MCF 10A (cell line): ENCODE data around the gene LILRA2. TPM values are rescaled to one million over a fixed set of nuclear protein-coding genes. Genes with fewer than 3 reads are reported as not detected.

Experiments used
- BruUV-seq: library from RNA; stranded (reverse); fragments of 400-500 nt; replicated peaks from 2 replicates; lab custom pipeline; 2021; lab: Mats Ljungman, UMichigan
- CTCF ChIA-PET: fragments of 300-600 bp; sonication (Branson Sonifier 250); formaldehyde crosslinking; extraction: SDS; loops from one replicate; lab custom pipeline; 2021; ENCODE audit warnings: antibody characterized with exemption, inconsistent platforms; lab: Yijun Ruan, JAX
- POLR2A ChIA-PET: fragments of 300-600, 350-650 bp; sonication (Branson Sonifier 250); formaldehyde crosslinking; extraction: SDS; loops from one replicate; lab custom pipeline; 2020; ENCODE audit warnings: antibody characterized with exemption, inconsistent platforms; lab: Yijun Ruan, JAX
- DNase-seq: peaks from one replicate; pipeline ENCODE4 v3.0.0-alpha.2; 2018; ENCODE audit not compliant: unreplicated experiment
- H3K27ac Mint-ChIP-seq: one replicate; pipeline ENCODE4 v1.8.0; 2022; ENCODE audit warnings: mild to moderate bottlenecking, low read depth, mixed read lengths; ENCODE audit not compliant: unreplicated experiment
- H3K27me3 Mint-ChIP-seq: one replicate; pipeline ENCODE4 v1.8.0; 2022; ENCODE audit warnings: mixed read lengths; ENCODE audit not compliant: insufficient read depth, unreplicated experiment
- H3K36me3 Mint-ChIP-seq: one replicate; pipeline ENCODE4 v1.8.0; 2022; ENCODE audit warnings: mild to moderate bottlenecking, moderate library complexity, mixed read lengths; ENCODE audit not compliant: insufficient read depth, unreplicated experiment
- H3K4me1 Mint-ChIP-seq: one replicate; pipeline ENCODE4 v1.8.0; 2022; ENCODE audit warnings: mixed read lengths; ENCODE audit not compliant: insufficient read depth, unreplicated experiment
- H3K4me3 Mint-ChIP-seq: one replicate; pipeline ENCODE4 v1.8.0; 2022; ENCODE audit warnings: mild to moderate bottlenecking, moderate library complexity, mixed read lengths; ENCODE audit not compliant: unreplicated experiment
- H3K9me3 Mint-ChIP-seq: one replicate; pipeline ENCODE4 v1.8.0; 2022; ENCODE audit warnings: mixed read lengths; ENCODE audit not compliant: unreplicated experiment
- intact Hi-C: fragments of 100-400 bp; cut with micrococcal nuclease; formaldehyde crosslinking; loops from 2 replicates; pipeline ENCODE4 v1.14.1; 2022
- total RNA-seq: library from RNA; stranded (reverse); gene quantifications from 2 replicates; pipeline ENCODE4 v1.2.3, GENCODE V29; 2022
- TF ChIP-seq, protein P1 (sequence below): fragments of 200-600 bp; IDR thresholded peaks from one replicate; pipeline ENCODE4 v1.8.0; 2022; ENCODE audit warnings: antibody characterized with exemption, mild to moderate bottlenecking; ENCODE audit not compliant: unreplicated experiment

LILRA2 gene
- total RNA-seq, 1 experiment from 2014 or later = not detected

DNA sequence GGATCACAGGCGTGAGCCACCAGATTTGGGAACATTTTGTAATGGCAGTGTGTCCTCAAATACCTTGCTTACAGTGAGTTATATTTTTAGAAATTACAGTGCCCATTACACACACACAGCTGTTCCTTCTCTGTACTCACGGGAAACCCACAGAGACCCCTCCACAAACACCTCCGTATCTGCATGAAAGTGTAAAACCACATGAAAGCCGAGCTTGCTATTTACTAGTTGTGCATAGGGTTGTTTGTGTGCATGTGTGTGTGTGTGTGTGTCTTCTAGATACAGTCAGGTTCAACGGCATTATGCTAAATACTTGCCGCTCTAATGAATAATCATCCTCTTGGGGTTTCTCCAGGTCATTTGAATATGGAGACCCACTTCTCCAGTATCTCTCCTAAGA lies 22.3 kb upstream of the LILRA2 start:
- intact Hi-C loops = no loop called here
- no TSS peak for BruUV-seq
- no peaks in the 10 kb centered on the region for H3K4me1 Mint-ChIP-seq
- H3K27ac Mint-ChIP-seq = no peak overlapping the region
- no peaks in the 10 kb centered on the region for H3K27me3 Mint-ChIP-seq
- CTCF ChIA-PET = interaction anchor here (0.7 kb wide), 1 partner anchor 106 kb away, joined by 3 read pairs; no protein-coding TSS in a partner anchor
- TF ChIP-seq, protein P1, sequence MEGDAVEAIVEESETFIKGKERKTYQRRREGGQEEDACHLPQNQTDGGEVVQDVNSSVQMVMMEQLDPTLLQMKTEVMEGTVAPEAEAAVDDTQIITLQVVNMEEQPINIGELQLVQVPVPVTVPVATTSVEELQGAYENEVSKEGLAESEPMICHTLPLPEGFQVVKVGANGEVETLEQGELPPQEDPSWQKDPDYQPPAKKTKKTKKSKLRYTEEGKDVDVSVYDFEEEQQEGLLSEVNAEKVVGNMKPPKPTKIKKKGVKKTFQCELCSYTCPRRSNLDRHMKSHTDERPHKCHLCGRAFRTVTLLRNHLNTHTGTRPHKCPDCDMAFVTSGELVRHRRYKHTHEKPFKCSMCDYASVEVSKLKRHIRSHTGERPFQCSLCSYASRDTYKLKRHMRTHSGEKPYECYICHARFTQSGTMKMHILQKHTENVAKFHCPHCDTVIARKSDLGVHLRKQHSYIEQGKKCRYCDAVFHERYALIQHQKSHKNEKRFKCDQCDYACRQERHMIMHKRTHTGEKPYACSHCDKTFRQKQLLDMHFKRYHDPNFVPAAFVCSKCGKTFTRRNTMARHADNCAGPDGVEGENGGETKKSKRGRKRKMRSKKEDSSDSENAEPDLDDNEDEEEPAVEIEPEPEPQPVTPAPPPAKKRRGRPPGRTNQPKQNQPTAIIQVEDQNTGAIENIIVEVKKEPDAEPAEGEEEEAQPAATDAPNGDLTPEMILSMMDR = no peak
- no peaks in the 10 kb centered on the region for H3K36me3 Mint-ChIP-seq
- POLR2A ChIA-PET = no interaction called here
- no peak for DNase-seq
- peaks cover 12% of the 10 kb centered on the region for H3K9me3 Mint-ChIP-seq
- no peak overlapping the region for H3K4me3 Mint-ChIP-seq

DNA sequence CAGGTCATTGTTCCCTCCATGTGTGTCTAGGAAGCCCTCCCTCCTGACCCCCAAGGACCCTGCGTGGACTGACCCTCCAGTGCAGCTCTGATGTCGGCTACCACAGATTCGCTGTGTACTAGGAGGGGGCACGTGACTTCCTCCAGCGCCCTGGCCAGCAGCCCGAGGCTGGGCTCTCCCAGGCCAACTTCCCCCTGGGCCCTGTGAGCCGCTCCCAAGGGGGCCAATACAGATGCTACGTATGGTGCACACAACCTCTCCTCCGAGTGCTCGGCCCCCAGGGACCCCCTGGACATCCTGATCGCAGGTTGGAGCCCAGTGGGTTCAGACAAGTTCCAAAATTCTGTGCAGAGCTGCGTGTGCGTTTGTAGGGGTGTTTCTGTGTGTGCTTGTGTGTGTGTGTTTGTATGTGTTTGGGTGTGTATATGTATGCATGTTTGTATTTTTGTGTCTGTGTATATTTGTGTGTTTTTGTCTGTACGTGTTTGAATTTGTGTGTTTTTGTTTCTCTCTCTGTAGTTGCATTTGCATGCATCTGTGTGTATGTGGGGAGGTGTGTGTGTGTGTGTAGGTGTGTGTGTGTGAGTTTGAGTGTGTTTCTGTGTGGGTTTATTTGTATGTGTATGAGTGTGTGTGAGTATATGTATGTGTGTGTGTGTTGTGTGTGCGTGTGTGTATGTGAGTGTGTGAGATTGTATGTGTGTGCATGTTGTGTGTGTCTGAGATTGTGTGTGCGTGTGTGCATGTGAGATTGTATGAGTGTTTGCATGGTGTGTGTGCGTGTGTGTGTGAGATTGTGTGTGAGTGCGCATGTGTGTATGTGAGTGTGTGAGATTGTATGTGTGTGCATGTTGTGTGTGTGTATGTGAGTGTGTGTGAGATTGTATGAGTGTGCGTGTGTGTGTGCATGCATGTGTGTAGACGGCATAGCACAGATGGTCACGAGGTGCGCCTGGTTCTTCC lies 21.4 kb upstream of the LILRA2 start:
- ChIA-PET CTCF (interaction anchor here (0.7 kb wide), 1 partner anchor 105 kb away, joined by 3 read pairs; no protein-coding TSS in a partner anchor), POLR2A (no interaction called here)
- Mint-ChIP-seq H3K4me1 (no peaks in the 10 kb centered on the region), H3K27ac (no peak overlapping the region), H3K9me3 (peaks cover 10% of the 10 kb centered on the region), H3K27me3 (no peaks in the 10 kb centered on the region), H3K4me3 (no peak overlapping the region), H3K36me3 (no peaks in the 10 kb centered on the region)
- DNase-seq = no peak
- intact Hi-C loops = no loop called here
- TF ChIP-seq, protein P1 = no peak
- BruUV-seq = no TSS peak

DNA sequence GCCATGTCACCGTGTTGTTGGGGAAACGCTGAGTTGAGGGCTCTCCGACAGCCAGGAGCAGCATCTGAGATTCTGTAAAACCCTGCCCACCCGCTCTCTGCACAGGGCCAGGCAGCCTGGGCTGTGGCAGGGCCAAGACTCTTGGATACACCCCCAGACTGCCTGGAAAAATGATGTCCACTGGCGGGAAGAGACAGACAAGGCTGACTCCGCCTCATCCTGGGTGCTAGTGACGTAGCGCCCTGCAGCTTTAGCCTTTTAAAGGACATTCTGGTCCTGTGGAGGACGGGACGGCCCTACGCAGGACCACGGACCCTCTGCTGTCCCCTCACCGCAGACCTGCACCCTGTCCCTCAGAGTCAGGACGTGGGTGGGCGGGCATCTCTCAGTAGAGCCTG lies 20.7 kb upstream of the LILRA2 start:
- H3K4me3 Mint-ChIP-seq = no peak overlapping the region
- TF ChIP-seq, protein P1 = no peak
- POLR2A ChIA-PET = no interaction called here
- no peak overlapping the region for H3K27ac Mint-ChIP-seq
- DNase-seq = no peak
- intact Hi-C loops = no loop called here
- CTCF ChIA-PET = no interaction called here
- no peaks in the 10 kb centered on the region for H3K27me3 Mint-ChIP-seq
- H3K9me3 Mint-ChIP-seq = peaks cover 10% of the 10 kb centered on the region
- no TSS peak for BruUV-seq
- H3K36me3 Mint-ChIP-seq = no peaks in the 10 kb centered on the region
- no peaks in the 10 kb centered on the region for H3K4me1 Mint-ChIP-seq

DNA sequence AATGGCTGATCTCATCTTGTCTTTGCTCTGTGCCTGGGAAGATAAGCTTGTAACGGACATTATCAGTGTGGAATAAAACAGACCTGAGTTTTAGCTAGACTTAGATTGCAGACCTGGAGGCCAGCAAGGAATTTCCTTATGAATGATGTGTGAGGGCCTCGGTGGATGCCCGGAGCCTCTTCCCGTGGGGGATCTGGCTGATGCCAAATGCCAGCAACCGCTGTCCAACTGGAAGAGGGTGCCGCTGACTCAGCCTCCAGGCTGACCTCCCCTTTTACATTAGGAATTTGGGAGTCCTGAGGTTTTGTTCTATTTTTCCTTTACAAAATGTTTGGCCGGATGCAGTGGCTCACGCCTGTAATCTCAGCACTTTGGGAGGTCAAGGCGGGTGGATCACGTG lies 19.6 kb upstream of the LILRA2 start:
- intact Hi-C loops = no loop called here
- TF ChIP-seq, protein P1 = no peak
- CTCF ChIA-PET = no interaction called here
- no peaks in the 10 kb centered on the region for H3K27me3 Mint-ChIP-seq
- peaks cover 12% of the 10 kb centered on the region for H3K9me3 Mint-ChIP-seq
- H3K4me1 Mint-ChIP-seq = no peaks in the 10 kb centered on the region
- no peak overlapping the region for H3K4me3 Mint-ChIP-seq
- H3K36me3 Mint-ChIP-seq = no peaks in the 10 kb centered on the region
- DNase-seq = no peak
- POLR2A ChIA-PET = no interaction called here
- no peak overlapping the region for H3K27ac Mint-ChIP-seq
- BruUV-seq = no TSS peak
